Naive thymus-derived CD4-positive, alpha-beta T cell (primary cell): ENCODE measurements around the gene SNED1. TPM values are rescaled to one million over a fixed set of nuclear protein-coding genes. Genes with fewer than 3 reads are reported as not detected.

ENCODE experiments used
- ATAC-seq: fragments of 150-1000 bp; cut with Tn5 transposase; 2 replicates; pipeline ENCODE4 v1.10.0; 2021; ENCODE audit warnings: mild to moderate bottlenecking, moderate library complexity
- CTCF ChIA-PET: fragments of 350-600 bp; sonication (Branson Sonifier 250); formaldehyde crosslinking; loops from one replicate; lab custom pipeline; 2021; ENCODE audit warnings: antibody characterized with exemption; lab: Charles Lee
- POLR2A ChIA-PET: fragments of 350-600 bp; sonication (Branson Sonifier 250); formaldehyde crosslinking; loops from one replicate; lab custom pipeline; 2021; ENCODE audit warnings: antibody characterized with exemption, inconsistent platforms; lab: Charles Lee
- DNase-seq, 9 donors: peaks; one replicate each; pipeline versions ENCODE4 v3.0.0 to v3.0.0-alpha.2; 2020 to 2022; ENCODE audit warnings: mixed read lengths in 1 of 9
- H3K27ac ChIP-seq: one replicate; pipeline ENCODE4 v1.7.0; 2013; ENCODE audit warnings: mild to moderate bottlenecking, low read depth, low read length, moderate library complexity
- H3K27me3 ChIP-seq, 2 donors: one replicate each; pipeline ENCODE4 v1.7.0; 2013; ENCODE audit warnings: low read length in 2 of 2, mild to moderate bottlenecking in 2 of 2, moderate library complexity in 2 of 2; ENCODE audit not compliant: control insufficient read depth in 2 of 2, insufficient read depth in 2 of 2
- H3K36me3 ChIP-seq, 3 experiments: 1 replicate in 2 of 3; 2 replicates in 1 of 3; pipeline ENCODE4 v1.7.0; 2013; ENCODE audit warnings: low read length in 3 of 3, mild to moderate bottlenecking in 3 of 3, moderate library complexity in 1 of 3; ENCODE audit not compliant: insufficient read depth in 3 of 3, control insufficient read depth in 2 of 3
- H3K4me1 ChIP-seq, 2 donors: one replicate each; pipeline ENCODE4 v1.7.0; 2013; ENCODE audit warnings: low read length in 2 of 2, mild to moderate bottlenecking in 2 of 2, moderate library complexity in 1 of 2; ENCODE audit not compliant: control insufficient read depth in 2 of 2, insufficient read depth in 2 of 2
- H3K4me3 ChIP-seq: 2 replicates; pipeline ENCODE4 v1.7.0; 2013; ENCODE audit warnings: mild to moderate bottlenecking, low read length
- H3K9me3 ChIP-seq, 3 experiments: 1 replicate in 2 of 3; 2 replicates in 1 of 3; pipeline ENCODE4 v1.7.0; 2013; ENCODE audit warnings: low read length in 3 of 3; ENCODE audit not compliant: control insufficient read depth in 2 of 3
- H3K27ac Mint-ChIP-seq, 9 donors: one replicate each; pipeline ENCODE4 v1.8.0; 2020 to 2022; ENCODE audit warnings: mixed read lengths in 9 of 9, mild to moderate bottlenecking in 8 of 9, moderate library complexity in 5 of 9, inconsistent platforms in 2 of 9
- H3K27me3 Mint-ChIP-seq, 5 donors: one replicate each; pipeline ENCODE4 v1.8.0; 2021 to 2022; ENCODE audit warnings: mixed read lengths in 5 of 5, mild to moderate bottlenecking in 1 of 5
- H3K36me3 Mint-ChIP-seq, 5 donors: one replicate each; pipeline ENCODE4 v1.8.0; 2020 to 2022; ENCODE audit warnings: mixed read lengths in 5 of 5, mild to moderate bottlenecking in 3 of 5, inconsistent platforms in 1 of 5
- H3K4me1 Mint-ChIP-seq, 7 donors: one replicate each; pipeline ENCODE4 v1.8.0; 2020 to 2022; ENCODE audit warnings: mixed read lengths in 7 of 7, mild to moderate bottlenecking in 3 of 7, inconsistent platforms in 1 of 7
- H3K4me3 Mint-ChIP-seq, 10 donors: one replicate each; pipeline ENCODE4 v1.8.0; 2020 to 2022; ENCODE audit warnings: mild to moderate bottlenecking in 10 of 10, mixed read lengths in 10 of 10, moderate library complexity in 6 of 10, inconsistent platforms in 2 of 10
- H3K9me3 Mint-ChIP-seq, 11 donors: one replicate each; pipeline ENCODE4 v1.8.0; 2020 to 2022; ENCODE audit warnings: mixed read lengths in 11 of 11, mild to moderate bottlenecking in 4 of 11, inconsistent platforms in 1 of 11, moderate library complexity in 1 of 11
- intact Hi-C, 2 donors: fragments of 100-400 bp; cut with micrococcal nuclease; formaldehyde crosslinking; loops; one replicate each; pipeline ENCODE4 v1.15.1; 2023
- polyA plus RNA-seq, 2 donors: library from polyadenylated mRNA; unstranded; fragments of 300-500 nt; fragmentation: Illumina TruSeq; gene quantifications; one replicate each; pipeline ENCODE4 v1.2.3, GENCODE V29; 2021
- total RNA-seq, 6 experiments: library from RNA in 5 of 6; stranded (reverse) in 5 of 6; gene quantifications; 1 replicate in 5 of 6; 2 replicates in 1 of 6; pipeline ENCODE4 v1.2.3 and lab custom pipeline; 2021 to 2026

SNED1 gene
- total and polyA plus RNA-seq, 7 experiments from 2014 or later, result 1.0 to 120 (median 32.9) TPM

GRCh38 chr2:241083091-241083415 is 84.6 kb downstream of the SNED1 start:
- CTCF ChIA-PET, result interaction anchor here (0.6 kb wide), 1 partner anchor 174 kb away, joined by 3 read pairs; no protein-coding TSS in a partner anchor
- no peak for DNase-seq

GRCh38 chr2:241084856-241085444 is 86.5 kb downstream of the SNED1 start:
- intact Hi-C loops, result no loop called here
- Histone ChIP-seq H3K36me3 (peaks cover 26 to 43% (median 28%) of the 10 kb centered on the region in 3 experiments), H3K4me1 (no peaks in the 10 kb centered on the region), H3K27me3 (no peaks in the 10 kb centered on the region), H3K4me3 (no peak overlapping the region), H3K9me3 (no peaks in the 10 kb centered on the region), H3K27ac (no peak overlapping the region)
- Mint-ChIP-seq H3K27ac (peak overlapping the region in 3 of 9 donors; percentile 28 to 76 (median 45)), H3K36me3 (peaks cover 13 to 54% (median 42%) of the 10 kb centered on the region in 5 donors), H3K4me3 (no peak overlapping the region), H3K4me1 (peaks cover 0 to 33% (median 29%) of the 10 kb centered on the region in 7 donors), H3K27me3 (no peaks in the 10 kb centered on the region), H3K9me3 (peaks cover 0 to 19% (median 7%) of the 10 kb centered on the region in 11 donors)
- CTCF ChIA-PET, result no interaction called here
- DNase-seq (no peak), ATAC-seq (no peak)
- POLR2A ChIA-PET, result interaction anchor here (1.3 kb wide), 1 partner anchor 11 kb away, joined by 3 read pairs; no protein-coding TSS in a partner anchor

More at GRCh38 chr2:241083091-241083415, 84.6 kb downstream of the SNED1 start:
- H3K36me3 ChIP-seq, result peaks cover 16 to 25% (median 22%) of the 10 kb centered on the region in 3 experiments
- H3K4me3 Mint-ChIP-seq, result peak overlapping the region in 1 of 10 donors; percentile 36
- peak overlapping the region in 8 of 9 donors; percentile 57 to 89 (median 74) for H3K27ac Mint-ChIP-seq
- peaks cover 9 to 40% (median 31%) of the 10 kb centered on the region in 5 donors for H3K36me3 Mint-ChIP-seq
- no peaks in the 10 kb centered on the region for H3K27me3 Mint-ChIP-seq
- no peak overlapping the region for H3K4me3 ChIP-seq
- H3K27ac ChIP-seq, result no peak overlapping the region
- intact Hi-C loops, result no loop called here
- POLR2A ChIA-PET, result interaction anchor here (0.6 to 1.4 kb wide), 4 partner anchors 13 to 67 kb away, joined by 3 to 7 read pairs (median 4); partner anchors contain the start of gene PPP1R7
- ATAC-seq, result no peak
- H3K9me3 Mint-ChIP-seq, result peaks cover 0 to 19% (median 7%) of the 10 kb centered on the region in 11 donors
- no peaks in the 10 kb centered on the region for H3K4me1 ChIP-seq
- no peaks in the 10 kb centered on the region for H3K27me3 ChIP-seq
- peaks cover 0 to 29% (median 22%) of the 10 kb centered on the region in 7 donors for H3K4me1 Mint-ChIP-seq
- H3K9me3 ChIP-seq, result no peaks in the 10 kb centered on the region

GRCh38 chr2:241087420-241088268 is 89.2 kb downstream of the SNED1 start:
- no peak overlapping the region for H3K4me3 ChIP-seq
- no peak for DNase-seq
- H3K36me3 ChIP-seq, result peaks cover 28 to 65% (median 39%) of the 10 kb centered on the region in 3 experiments
- Mint-ChIP-seq H3K27me3 (no peaks in the 10 kb centered on the region), H3K27ac (peak overlapping the region in 2 of 9 donors; percentile 62 to 75), H3K4me1 (peaks cover 0 to 47% (median 33%) of the 10 kb centered on the region in 7 donors), H3K36me3 (peaks cover 13 to 73% (median 49%) of the 10 kb centered on the region in 5 donors), H3K4me3 (no peak overlapping the region), H3K9me3 (peaks cover 0 to 19% (median 7%) of the 10 kb centered on the region in 11 donors)
- ATAC-seq, result no peak
- no peaks in the 10 kb centered on the region for H3K9me3 ChIP-seq
- no peaks in the 10 kb centered on the region for H3K27me3 ChIP-seq
- H3K27ac ChIP-seq, result no peak overlapping the region
- no peaks in the 10 kb centered on the region for H3K4me1 ChIP-seq
- ChIA-PET POLR2A (interaction anchor here (0.7 to 1.4 kb wide), 5 partner anchors 8 to 63 kb away, joined by 3 to 4 read pairs (median 3); partner anchors contain the start of gene MTERF4), CTCF (no interaction called here)
- intact Hi-C loops, result no loop called here

- Histone ChIP-seq H3K27ac (no peak overlapping the region), H3K27me3 (no peaks in the 10 kb centered on the region), H3K4me1 (no peaks in the 10 kb centered on the region), H3K36me3 (peaks cover 28 to 70% (median 45%) of the 10 kb centered on the region in 3 experiments), H3K4me3 (no peak overlapping the region), H3K9me3 (no peaks in the 10 kb centered on the region)
- Mint-ChIP-seq H3K36me3 (peaks cover 13 to 78% (median 49%) of the 10 kb centered on the region in 5 donors), H3K27ac (peak overlapping the region in 5 of 9 donors; percentile 33 to 83 (median 65)), H3K4me3 (peak overlapping the region in 2 of 10 donors; percentile 26 to 44), H3K27me3 (no peaks in the 10 kb centered on the region), H3K4me1 (peaks cover 0 to 51% (median 27%) of the 10 kb centered on the region in 7 donors), H3K9me3 (peaks cover 0 to 19% (median 7%) of the 10 kb centered on the region in 11 donors)
- no peak for DNase-seq
- no peak for ATAC-seq
- ChIA-PET POLR2A (interaction anchor here (1.1 to 1.4 kb wide), 4 partner anchors 12 to 63 kb away, joined by 3 to 5 read pairs (median 3); no protein-coding TSS in a partner anchor), CTCF (interaction anchor here (0.5 kb wide), 1 partner anchor 449 kb away, joined by 5 read pairs; no protein-coding TSS in a partner anchor)
- intact Hi-C loops, result no loop called here
These were observed 90.0 kb downstream of the SNED1 start for GRCh38 chr2:241088376-241088775.

GRCh38 chr2:241088791-241089732 is 90.6 kb downstream of the SNED1 start:
- ATAC-seq (no peak), DNase-seq (no peak)
- ChIA-PET CTCF (interaction anchor here (0.5 kb wide), 1 partner anchor 448 kb away, joined by 5 read pairs; no protein-coding TSS in a partner anchor), POLR2A (interaction anchor here (1.0 to 1.8 kb wide), 8 partner anchors 11 to 60 kb away, joined by 3 to 5 read pairs (median 4); partner anchors contain the start of genes MTERF4 and PASK)
- intact Hi-C loops, result no loop called here
- H3K36me3 ChIP-seq, result peaks cover 28 to 75% (median 49%) of the 10 kb centered on the region in 3 experiments
- no peak overlapping the region for H3K27ac ChIP-seq
- no peaks in the 10 kb centered on the region for H3K9me3 ChIP-seq
- Mint-ChIP-seq H3K27me3 (no peaks in the 10 kb centered on the region), H3K36me3 (peaks cover 13 to 78% (median 49%) of the 10 kb centered on the region in 5 donors), H3K4me1 (peaks cover 0 to 55% (median 29%) of the 10 kb centered on the region in 7 donors), H3K4me3 (peak overlapping the region in 4 of 10 donors; percentile 14 to 61 (median 22)), H3K9me3 (peaks cover 0 to 19% (median 7%) of the 10 kb centered on the region in 11 donors), H3K27ac (peak overlapping the region in 8 of 9 donors; percentile 44 to 84 (median 74))
- H3K4me1 ChIP-seq, result peaks cover 0 to 4% of the 10 kb centered on the region in 2 donors
- no peaks in the 10 kb centered on the region for H3K27me3 ChIP-seq
- H3K4me3 ChIP-seq, result no peak overlapping the region
